ENCODE measurements around the gene PAPPA2. TPM values are rescaled to one million over a fixed set of nuclear protein-coding genes. Genes with fewer than 3 reads are reported as not detected.
"Not testable (repeated sequence)": the region's sequence is repeated elsewhere in the genome, so short reads cannot be mapped to it uniquely, and the experiment has no call there.

PAPPA2 gene
- total and polyA plus RNA-seq, 5 donors from 2014 or later: 0.06 to 0.12 TPM; not detected in 3

- Histone ChIP-seq H3K4me3 (ENCODE audit: low read depth, low read length) (no peak overlapping the region), H3K27ac (ENCODE audit: insufficient read depth, low read length, poor library complexity, severe bottlenecking) (no peak overlapping the region), H3K4me1 (ENCODE audit: control insufficient read depth, insufficient read depth, low read length, poor library complexity, severe bottlenecking) (no peaks in the 10 kb centered on the region), H3K36me3 (ENCODE audit: control insufficient read depth, insufficient read depth, low read length) (no peaks in the 10 kb centered on the region), H3K27me3 (ENCODE audit: control insufficient read depth, insufficient read depth, low read length) (no peaks in the 10 kb centered on the region), H3K9me3 (ENCODE audit: control insufficient read depth in 2 of 2, low read length in 2 of 2) (no peaks in the 10 kb centered on the region)
- Mint-ChIP-seq H3K4me1 (no peaks in the 10 kb centered on the region), H3K27me3 (no peaks in the 10 kb centered on the region), H3K9me3 (no peaks in the 10 kb centered on the region), H3K36me3 (no peaks in the 10 kb centered on the region), H3K27ac (no peak overlapping the region), H3K4me3 (no peak overlapping the region)
- no peak for DNase-seq
- ATAC-seq (ENCODE audit: low read depth in 2 of 2): no peak
Measured at GRCh38 chr1:176736015-176736414, 273.0 kb downstream of the PAPPA2 start.

- Histone ChIP-seq H3K36me3 (ENCODE audit: control insufficient read depth, insufficient read depth, low read length) (no peaks in the 10 kb centered on the region), H3K9me3 (ENCODE audit: control insufficient read depth in 2 of 2, low read length in 2 of 2) (no peaks in the 10 kb centered on the region), H3K27ac (ENCODE audit: insufficient read depth, low read length, poor library complexity, severe bottlenecking) (no peak overlapping the region), H3K27me3 (ENCODE audit: control insufficient read depth, insufficient read depth, low read length) (no peaks in the 10 kb centered on the region), H3K4me3 (ENCODE audit: low read depth, low read length) (no peak overlapping the region), H3K4me1 (ENCODE audit: control insufficient read depth, insufficient read depth, low read length, poor library complexity, severe bottlenecking) (no peaks in the 10 kb centered on the region)
- H3K4me3 Mint-ChIP-seq: no peak overlapping the region
- H3K27ac Mint-ChIP-seq: no peak overlapping the region
- ATAC-seq (ENCODE audit: low read depth in 2 of 2) (no peak), DNase-seq (no peak)
- H3K36me3 Mint-ChIP-seq: no peaks in the 10 kb centered on the region
- H3K4me1 Mint-ChIP-seq: no peaks in the 10 kb centered on the region
- H3K9me3 Mint-ChIP-seq: peaks cover 0 to 5% (median 1%) of the 10 kb centered on the region in 7 donors
- H3K27me3 Mint-ChIP-seq: no peaks in the 10 kb centered on the region
Measured at GRCh38 chr1:176741181-176741580, 278.2 kb downstream of the PAPPA2 start.

GRCh38 chr1:176742322-176742721 lies 279.3 kb downstream of the PAPPA2 start:
- H3K4me1 ChIP-seq (ENCODE audit: control insufficient read depth, insufficient read depth, low read length, poor library complexity, severe bottlenecking): no peaks in the 10 kb centered on the region
- no peaks in the 10 kb centered on the region for H3K36me3 ChIP-seq (ENCODE audit: control insufficient read depth, insufficient read depth, low read length)
- no peaks in the 10 kb centered on the region for H3K27me3 ChIP-seq (ENCODE audit: control insufficient read depth, insufficient read depth, low read length)
- H3K4me3 ChIP-seq (ENCODE audit: low read depth, low read length): no peak overlapping the region
- Mint-ChIP-seq H3K36me3 (no peaks in the 10 kb centered on the region), H3K4me3 (no peak overlapping the region), H3K4me1 (no peaks in the 10 kb centered on the region), H3K9me3 (peaks cover 0 to 5% (median 1%) of the 10 kb centered on the region in 7 donors), H3K27ac (no peak overlapping the region), H3K27me3 (no peaks in the 10 kb centered on the region)
- no peak overlapping the region for H3K27ac ChIP-seq (ENCODE audit: insufficient read depth, low read length, poor library complexity, severe bottlenecking)
- DNase-seq (no peak), ATAC-seq (ENCODE audit: low read depth in 2 of 2) (no peak)
- H3K9me3 ChIP-seq (ENCODE audit: control insufficient read depth in 2 of 2, low read length in 2 of 2): no peaks in the 10 kb centered on the region

DNA sequence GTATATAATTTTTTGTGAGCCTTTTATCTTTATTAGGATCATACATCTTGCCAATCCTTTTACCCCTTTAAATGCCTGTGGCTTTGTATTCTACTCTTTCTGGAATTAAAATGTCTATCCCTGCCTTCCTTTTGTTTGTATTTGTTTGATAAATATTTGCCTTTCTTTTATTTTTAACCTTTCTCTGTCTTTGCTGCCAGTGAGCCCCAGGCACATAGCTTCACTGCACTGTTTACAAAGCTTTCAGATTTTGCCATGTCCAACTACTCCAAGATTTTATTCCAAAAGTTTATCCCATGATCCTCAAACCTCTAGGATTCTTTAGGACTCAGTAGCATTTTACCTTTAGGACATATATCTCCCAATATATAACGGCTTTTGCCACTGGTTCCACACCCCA lies 281.2 kb downstream of the PAPPA2 start:
- Histone ChIP-seq H3K27me3 (ENCODE audit: control insufficient read depth, insufficient read depth, low read length) (no peaks in the 10 kb centered on the region), H3K9me3 (ENCODE audit: control insufficient read depth in 2 of 2, low read length in 2 of 2) (no peaks in the 10 kb centered on the region), H3K4me1 (ENCODE audit: control insufficient read depth, insufficient read depth, low read length, poor library complexity, severe bottlenecking) (no peaks in the 10 kb centered on the region), H3K27ac (ENCODE audit: insufficient read depth, low read length, poor library complexity, severe bottlenecking) (no peak overlapping the region), H3K36me3 (ENCODE audit: control insufficient read depth, insufficient read depth, low read length) (no peaks in the 10 kb centered on the region), H3K4me3 (ENCODE audit: low read depth, low read length) (no peak overlapping the region)
- DNase-seq: no peak
- Mint-ChIP-seq H3K4me3 (no peak overlapping the region), H3K27me3 (no peaks in the 10 kb centered on the region), H3K27ac (no peak overlapping the region), H3K9me3 (peaks cover 0 to 5% (median 1%) of the 10 kb centered on the region in 7 donors), H3K36me3 (no peaks in the 10 kb centered on the region), H3K4me1 (no peaks in the 10 kb centered on the region)
- ATAC-seq (ENCODE audit: low read depth in 2 of 2): no peak

- H3K27me3 Mint-ChIP-seq: no peaks in the 10 kb centered on the region
- no peaks in the 10 kb centered on the region for H3K4me1 ChIP-seq (ENCODE audit: control insufficient read depth, insufficient read depth, low read length, poor library complexity, severe bottlenecking)
- peaks cover 0 to 6% (median 2%) of the 10 kb centered on the region in 7 donors for H3K9me3 Mint-ChIP-seq
- no peaks in the 10 kb centered on the region for H3K4me1 Mint-ChIP-seq
- no peaks in the 10 kb centered on the region for H3K9me3 ChIP-seq (ENCODE audit: control insufficient read depth in 2 of 2, low read length in 2 of 2)
- H3K36me3 ChIP-seq (ENCODE audit: control insufficient read depth, insufficient read depth, low read length): no peaks in the 10 kb centered on the region
- H3K27me3 ChIP-seq (ENCODE audit: control insufficient read depth, insufficient read depth, low read length): no peaks in the 10 kb centered on the region
- ATAC-seq (ENCODE audit: low read depth in 2 of 2) (no peak), DNase-seq (no peak)
- no peak overlapping the region for H3K4me3 ChIP-seq (ENCODE audit: low read depth, low read length)
- H3K36me3 Mint-ChIP-seq: no peaks in the 10 kb centered on the region
- no peak overlapping the region for H3K27ac Mint-ChIP-seq
- H3K4me3 Mint-ChIP-seq: no peak overlapping the region
- no peak overlapping the region for H3K27ac ChIP-seq (ENCODE audit: insufficient read depth, low read length, poor library complexity, severe bottlenecking)
Measured at GRCh38 chr1:176745945-176746344, 283.0 kb downstream of the PAPPA2 start.

DNA sequence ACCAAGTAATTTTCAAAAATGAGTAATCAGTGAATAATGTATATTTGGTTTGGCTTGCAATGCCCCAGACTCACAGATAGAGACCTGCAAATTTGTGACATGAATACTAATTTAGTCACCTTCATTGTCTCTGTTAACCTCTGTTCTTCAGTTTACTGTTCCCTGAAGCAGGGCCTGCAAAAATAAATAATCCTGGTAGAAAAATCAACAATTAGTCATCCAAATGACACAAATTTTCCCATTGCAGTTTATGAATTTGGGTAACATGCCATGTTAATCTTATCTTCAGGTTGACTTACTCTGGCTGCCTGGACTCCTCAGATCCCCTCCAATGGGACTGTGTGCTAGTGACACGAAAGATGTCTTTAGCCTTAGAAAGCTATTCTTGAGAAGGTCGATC lies 289.5 kb downstream of the PAPPA2 start:
- Histone ChIP-seq H3K36me3 (ENCODE audit: control insufficient read depth, insufficient read depth, low read length) (no peaks in the 10 kb centered on the region), H3K9me3 (ENCODE audit: control insufficient read depth in 2 of 2, low read length in 2 of 2) (no peaks in the 10 kb centered on the region), H3K27ac (ENCODE audit: insufficient read depth, low read length, poor library complexity, severe bottlenecking) (no peak overlapping the region), H3K27me3 (ENCODE audit: control insufficient read depth, insufficient read depth, low read length) (no peaks in the 10 kb centered on the region), H3K4me3 (ENCODE audit: low read depth, low read length) (no peak overlapping the region), H3K4me1 (ENCODE audit: control insufficient read depth, insufficient read depth, low read length, poor library complexity, severe bottlenecking) (no peaks in the 10 kb centered on the region)
- Mint-ChIP-seq H3K36me3 (no peaks in the 10 kb centered on the region), H3K27me3 (no peaks in the 10 kb centered on the region), H3K4me1 (no peaks in the 10 kb centered on the region), H3K27ac (no peak overlapping the region), H3K4me3 (no peak overlapping the region), H3K9me3 (peaks cover 0 to 9% (median 7%) of the 10 kb centered on the region in 7 donors)
- ATAC-seq (ENCODE audit: low read depth in 2 of 2): no peak
- DNase-seq: no peak

DNA sequence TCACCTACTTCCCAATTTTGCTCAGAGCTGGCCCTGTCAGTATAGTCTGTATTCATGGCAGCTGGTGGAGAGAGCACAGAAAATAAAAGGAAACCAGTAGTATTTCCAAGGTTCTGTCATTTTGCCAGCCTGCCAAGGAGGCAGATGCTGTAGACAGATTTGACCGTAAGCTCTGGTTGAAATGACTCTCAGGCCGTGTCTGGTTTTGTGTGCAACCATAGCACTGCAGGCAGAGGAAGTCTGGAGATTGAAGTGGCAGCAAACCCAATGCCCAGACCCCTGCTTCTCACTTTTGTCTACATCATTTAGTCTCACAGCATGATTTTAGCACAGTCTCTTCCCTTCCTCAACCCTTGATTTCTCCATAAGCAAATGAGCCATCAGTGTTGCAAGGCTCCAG lies 291.7 kb downstream of the PAPPA2 start:
- Histone ChIP-seq H3K36me3 (ENCODE audit: control insufficient read depth, insufficient read depth, low read length) (no peaks in the 10 kb centered on the region), H3K4me3 (ENCODE audit: low read depth, low read length) (no peak overlapping the region), H3K27ac (ENCODE audit: insufficient read depth, low read length, poor library complexity, severe bottlenecking) (no peak overlapping the region), H3K9me3 (ENCODE audit: control insufficient read depth in 2 of 2, low read length in 2 of 2) (no peaks in the 10 kb centered on the region), H3K4me1 (ENCODE audit: control insufficient read depth, insufficient read depth, low read length, poor library complexity, severe bottlenecking) (no peaks in the 10 kb centered on the region), H3K27me3 (ENCODE audit: control insufficient read depth, insufficient read depth, low read length) (no peaks in the 10 kb centered on the region)
- Mint-ChIP-seq H3K27ac (no peak overlapping the region), H3K4me1 (no peaks in the 10 kb centered on the region), H3K4me3 (no peak overlapping the region), H3K27me3 (no peaks in the 10 kb centered on the region), H3K9me3 (peaks cover 0 to 11% (median 5%) of the 10 kb centered on the region in 7 donors), H3K36me3 (no peaks in the 10 kb centered on the region)
- ATAC-seq (ENCODE audit: low read depth in 2 of 2): no peak
- DNase-seq: no peak

GRCh38 chr1:176756817-176757216 lies 293.8 kb downstream of the PAPPA2 start:
- H3K9me3 ChIP-seq (ENCODE audit: control insufficient read depth in 2 of 2, low read length in 2 of 2); H3K4me1 ChIP-seq (ENCODE audit: control insufficient read depth, insufficient read depth, low read length, poor library complexity, severe bottlenecking); H3K36me3 ChIP-seq (ENCODE audit: control insufficient read depth, insufficient read depth, low read length); H3K4me3 ChIP-seq (ENCODE audit: low read depth, low read length); H3K27ac Mint-ChIP-seq; DNase-seq; H3K27ac ChIP-seq (ENCODE audit: insufficient read depth, low read length, poor library complexity, severe bottlenecking); H3K27me3 ChIP-seq (ENCODE audit: control insufficient read depth, insufficient read depth, low read length); H3K4me3 Mint-ChIP-seq; ATAC-seq (ENCODE audit: low read depth in 2 of 2); H3K4me1 Mint-ChIP-seq; H3K36me3 Mint-ChIP-seq; H3K27me3 Mint-ChIP-seq: not testable (repeated sequence)
- H3K9me3 Mint-ChIP-seq: peaks cover 0 to 11% (median 7%) of the 10 kb centered on the region in 7 donors
